Measurements from ENCODE around the gene FGF7. TPM values are rescaled to one million over a fixed set of nuclear protein-coding genes. Genes with fewer than 3 reads are reported as not detected.

Gene FGF7
- total and polyA plus RNA-seq, 9 of the 15 experiments (the other 6 are each of a cell fraction or from before 2014, with no cell fraction given): not detected

DNA sequence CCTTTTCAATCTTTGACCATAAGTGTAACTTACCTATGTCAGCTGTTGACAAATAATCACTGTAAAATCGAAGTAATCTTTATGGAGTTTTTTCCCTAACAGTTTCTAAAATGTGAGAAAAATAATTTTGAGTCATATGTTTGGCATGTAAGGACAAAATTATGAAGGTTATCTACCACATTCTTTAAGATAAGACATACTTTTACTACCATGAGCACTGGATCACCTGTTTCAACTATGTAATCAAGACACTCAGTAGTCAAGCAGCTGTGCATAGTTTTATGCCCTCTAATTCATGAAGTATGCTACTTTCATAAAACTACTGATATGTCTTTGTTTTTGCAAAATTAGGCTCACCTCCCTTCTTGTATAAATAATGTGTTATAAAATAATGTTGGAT, 12.1 kb downstream of the FGF7 start (continued):
- TF ChIP-seq MGA (IDR thresholded peaks at IDR 0.05) (no peak), ZNF449 (CRISPR knock-in tag; IDR thresholded peaks at IDR 0.05) (no peak), GTF2B (IDR thresholded peaks at IDR 0.05; ENCODE audit: extremely low read depth, insufficient read length) (no peak), RBBP5 (IDR thresholded peaks at IDR 0.05; ENCODE audit: borderline replicate concordance, insufficient read depth, low read length, poor library complexity, severe bottlenecking) (no peak), GTF3C2 (IDR thresholded peaks at IDR 0.05; ENCODE audit: borderline replicate concordance, extremely low read depth, insufficient read length) (no peak), RBM17 (IDR thresholded peaks at IDR 0.05; ENCODE audit: borderline replicate concordance, low read depth, low read length) (no peak), NCOA4 (IDR thresholded peaks at IDR 0.05; ENCODE audit: partially characterized antibody) (no peak), ZKSCAN1 (IDR thresholded peaks at IDR 0.05; ENCODE audit: low read depth, low read length) (no peak)
